GM19324 (cell line): Measurements from ENCODE around the gene PDE9A.

Experiments used
- ATAC-seq: cut with Tn5 transposase; IDR thresholded peaks from one replicate; pipeline ENCODE4 v1.9.1; 2021; ENCODE audit warnings: mild to moderate bottlenecking, moderate library complexity; ENCODE audit not compliant: unreplicated experiment, low FRiP score

PDE9A gene

DNA sequence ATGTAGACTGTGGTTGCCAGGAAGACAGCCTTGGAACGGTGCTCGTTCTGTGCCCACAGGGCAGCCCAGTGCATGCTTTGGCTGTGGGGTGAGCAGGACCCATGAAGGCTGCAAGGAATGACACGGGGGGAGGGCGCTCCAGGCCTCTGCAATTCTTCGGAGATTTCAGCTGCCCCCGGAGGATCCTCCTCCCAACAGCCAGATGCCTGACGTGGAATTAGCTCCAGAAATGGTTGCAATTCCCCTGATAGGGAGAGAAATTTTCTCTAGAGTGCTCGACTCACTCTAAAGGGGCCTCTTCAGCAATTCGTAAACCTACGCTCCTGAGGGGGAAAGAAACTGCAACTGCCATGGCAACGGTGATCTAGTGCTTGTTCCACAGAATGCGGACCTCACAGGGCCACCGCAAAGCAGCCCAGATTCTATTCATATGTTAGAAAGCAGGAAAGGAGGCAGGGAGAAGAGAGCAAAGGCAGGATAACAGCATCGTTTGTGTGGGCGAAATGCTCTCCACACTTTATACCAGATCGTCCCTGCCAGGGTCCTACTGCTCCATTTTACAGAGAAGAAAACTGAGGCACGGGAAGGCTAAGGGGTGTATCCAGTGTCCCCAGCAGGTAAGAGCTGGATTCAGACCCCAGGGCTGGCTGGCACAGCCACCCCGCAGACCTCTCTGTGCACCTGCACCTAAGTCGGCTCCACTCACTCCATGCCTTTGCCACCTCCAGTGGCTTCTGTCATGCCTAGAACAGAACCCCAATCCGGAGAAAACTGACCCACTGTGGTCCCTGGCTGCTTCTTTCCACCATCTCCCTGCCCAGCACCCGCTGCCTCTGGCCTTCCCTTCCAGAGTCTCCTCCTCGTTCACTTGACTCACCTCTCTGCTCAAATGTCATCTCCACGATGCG is 11.9 kb upstream of the PDE9A start:
- no peak for ATAC-seq

DNA sequence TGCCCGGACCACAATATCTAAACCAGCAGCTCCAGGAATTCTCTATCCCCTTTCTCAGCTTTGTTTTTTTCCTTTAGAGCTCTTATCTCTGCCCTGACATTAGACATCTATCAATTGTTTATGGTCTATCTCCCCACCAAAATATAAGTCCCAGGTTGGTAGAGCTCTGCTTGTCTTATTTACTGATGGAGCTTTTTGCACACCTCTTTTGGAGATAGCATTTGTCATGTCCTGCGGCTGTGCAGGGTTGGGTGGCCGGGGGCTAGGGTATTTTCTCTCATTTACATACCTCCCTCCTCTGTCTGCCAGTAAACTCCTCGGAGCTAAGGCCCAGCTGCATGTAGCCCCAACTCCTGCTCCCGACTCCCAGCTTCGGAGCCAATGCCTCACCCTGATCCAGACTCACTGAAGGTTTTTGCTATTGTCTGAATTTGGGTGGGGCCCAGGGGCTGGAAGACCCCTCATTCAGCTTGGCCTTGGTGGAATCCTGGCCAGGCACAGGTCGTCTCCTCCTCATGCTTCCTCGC is 11.1 kb upstream of the PDE9A start:
- ATAC-seq = no peak

DNA sequence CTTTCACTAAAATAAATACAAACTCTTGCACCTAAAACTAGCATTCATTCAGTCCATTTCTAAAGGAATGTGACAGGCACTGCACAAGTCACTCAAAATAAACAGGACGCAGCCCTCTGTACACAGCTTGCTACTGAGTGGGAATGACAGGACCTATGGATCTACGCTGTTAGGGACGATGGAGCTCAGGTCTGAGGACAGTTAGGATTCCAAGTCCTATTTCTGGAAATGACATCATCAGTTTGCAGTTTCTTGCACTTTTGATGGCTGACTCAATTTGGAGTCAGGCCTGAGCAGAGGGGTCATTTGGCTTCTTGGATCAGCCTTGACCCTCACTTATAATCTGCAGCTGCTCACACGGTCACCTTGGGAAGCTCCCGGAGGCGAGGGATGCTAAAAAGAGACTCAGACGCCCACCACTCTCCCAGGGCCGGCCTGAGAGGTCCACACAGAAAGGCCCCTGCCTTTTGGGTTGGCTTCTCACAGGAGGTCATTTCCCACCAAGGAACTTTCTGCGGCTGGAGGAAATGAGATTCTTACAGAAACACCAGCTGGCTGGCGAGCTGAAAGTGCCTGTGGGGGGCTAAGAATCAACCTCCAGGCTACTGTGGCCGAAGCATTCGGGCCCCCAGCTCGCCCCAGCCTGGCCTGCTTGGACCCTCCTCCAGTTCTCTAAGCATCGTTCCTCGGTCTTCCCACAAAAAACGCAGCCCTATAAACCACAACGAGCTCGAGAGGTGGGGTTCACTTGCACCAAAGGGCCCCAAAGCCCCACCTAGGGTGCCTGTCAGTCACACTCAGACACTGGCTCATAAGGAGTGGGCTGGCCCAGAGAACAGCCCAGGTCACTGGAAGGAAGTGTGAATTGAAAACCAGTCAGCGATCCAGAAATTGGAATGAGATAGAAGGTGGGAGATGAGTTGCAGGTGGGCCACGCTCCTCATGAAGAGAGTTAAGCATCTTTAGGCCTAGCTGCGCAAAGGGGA is 8.9 kb upstream of the PDE9A start:
- ATAC-seq = no peak

DNA sequence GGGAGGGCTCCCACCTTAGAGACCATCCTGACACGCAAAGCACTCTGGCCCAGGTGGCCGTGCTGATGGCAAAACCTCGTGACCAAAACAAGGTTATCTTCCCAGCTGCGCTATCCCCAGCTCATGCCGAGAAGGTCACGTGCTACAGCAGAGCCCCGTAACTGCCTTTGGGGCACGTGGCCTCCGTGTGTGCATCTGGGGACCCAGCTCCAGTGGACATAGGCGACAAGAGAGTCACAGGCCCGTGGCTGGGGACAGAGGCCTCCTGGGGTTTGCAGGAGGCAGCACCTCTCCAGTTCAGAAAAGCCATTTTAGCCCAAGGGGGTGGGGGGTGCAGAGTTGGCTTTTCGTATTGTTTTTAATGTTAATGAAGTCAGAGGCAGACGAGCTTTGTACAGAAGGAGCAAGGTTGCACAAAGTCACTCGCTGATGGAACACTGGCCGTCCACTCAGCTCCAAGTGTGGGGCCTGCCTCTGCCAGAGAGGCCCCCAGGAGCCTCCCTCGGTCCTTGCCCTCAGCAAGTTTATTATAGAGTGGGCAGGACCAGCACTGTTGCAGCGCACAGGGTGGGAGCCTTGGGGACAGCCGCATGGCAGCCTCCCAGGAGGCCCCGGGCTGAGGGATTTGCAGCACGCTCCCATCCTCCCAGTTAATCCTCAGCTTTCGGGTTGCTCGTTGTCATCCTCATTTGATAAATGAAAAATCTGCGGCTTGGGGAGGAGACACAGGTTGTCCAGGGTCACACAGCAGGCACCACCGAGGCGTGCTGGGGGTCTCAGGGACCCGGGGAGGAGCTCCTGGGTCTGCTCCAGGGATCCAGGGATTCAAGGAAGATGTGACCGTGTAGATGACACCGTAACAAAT is 8.0 kb upstream of the PDE9A start:
- ATAC-seq = no peak

DNA sequence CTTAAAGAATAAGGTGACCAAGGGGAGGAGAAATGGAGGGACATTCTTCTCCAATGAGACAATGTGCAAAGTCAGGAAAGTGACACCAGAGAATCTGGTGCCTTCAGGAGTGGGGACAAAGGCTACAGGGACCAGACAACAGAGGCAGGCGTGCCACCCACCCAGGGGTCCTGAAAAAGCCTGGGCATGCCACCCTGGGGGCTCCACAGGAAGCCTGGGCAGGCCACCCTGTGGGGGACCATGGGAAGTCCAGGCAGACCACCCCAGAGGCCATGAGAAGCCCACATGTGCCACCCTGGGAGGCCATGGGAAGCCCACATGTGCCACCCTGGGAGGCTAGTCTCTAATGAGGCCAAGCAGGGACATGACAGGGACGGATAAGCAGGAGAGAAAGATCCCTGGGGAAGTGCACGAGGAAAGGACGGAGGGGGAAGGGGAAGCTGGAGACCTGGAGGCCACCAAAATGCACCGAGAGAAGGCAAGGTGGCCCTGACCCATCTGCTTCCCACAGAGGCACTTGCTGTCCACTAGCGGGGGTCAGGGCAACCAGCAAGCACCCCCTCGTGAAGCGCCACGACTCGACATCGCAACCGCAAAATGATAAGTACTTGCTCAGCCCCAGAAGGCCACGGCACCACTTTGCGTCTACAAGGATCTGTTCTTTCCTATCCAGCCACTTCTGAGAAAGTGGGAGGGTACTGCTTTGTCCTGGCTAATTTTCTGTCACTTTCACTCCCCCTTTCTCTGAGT is 7.2 kb upstream of the PDE9A start:
- no peak for ATAC-seq

DNA sequence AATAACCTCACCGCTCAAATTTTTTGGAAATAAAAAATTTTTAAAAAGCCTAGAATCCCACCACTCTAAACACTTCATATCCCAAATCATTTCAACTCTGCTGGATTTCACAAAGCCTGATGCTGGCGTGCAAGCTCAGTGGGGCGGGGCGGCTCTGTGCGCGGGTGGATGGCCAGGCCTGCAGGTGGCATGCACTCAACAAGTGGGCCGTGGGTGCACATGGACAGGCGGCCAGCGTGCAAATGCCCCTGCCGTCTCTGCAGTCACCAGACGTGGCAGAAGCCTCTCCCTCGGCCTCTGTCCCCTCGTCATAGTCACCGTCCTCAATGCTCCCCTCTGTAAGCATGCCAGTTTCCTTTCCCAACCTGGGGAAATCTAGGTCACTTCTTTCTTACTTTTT is 6.6 kb upstream of the PDE9A start:
- no peak for ATAC-seq

DNA sequence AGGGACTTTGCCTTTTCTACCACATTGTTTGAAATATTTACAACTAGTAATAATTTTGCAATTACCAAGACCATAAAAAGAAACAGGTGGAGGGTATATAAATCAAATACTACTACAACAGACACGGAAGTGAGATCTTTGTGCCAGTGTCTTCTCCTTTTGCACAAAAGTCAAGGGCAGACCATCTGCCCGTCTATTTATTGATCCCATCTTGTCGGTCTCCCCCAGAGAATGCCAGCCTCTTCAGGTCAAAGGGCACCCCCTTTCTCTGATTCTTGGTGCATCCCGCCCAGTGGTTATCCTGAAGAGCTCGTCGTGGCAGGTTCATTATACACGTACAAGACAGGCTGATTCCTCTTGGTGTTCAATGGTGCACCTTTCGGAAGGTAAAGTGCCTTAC is 4.8 kb upstream of the PDE9A start:
- no peak for ATAC-seq

DNA sequence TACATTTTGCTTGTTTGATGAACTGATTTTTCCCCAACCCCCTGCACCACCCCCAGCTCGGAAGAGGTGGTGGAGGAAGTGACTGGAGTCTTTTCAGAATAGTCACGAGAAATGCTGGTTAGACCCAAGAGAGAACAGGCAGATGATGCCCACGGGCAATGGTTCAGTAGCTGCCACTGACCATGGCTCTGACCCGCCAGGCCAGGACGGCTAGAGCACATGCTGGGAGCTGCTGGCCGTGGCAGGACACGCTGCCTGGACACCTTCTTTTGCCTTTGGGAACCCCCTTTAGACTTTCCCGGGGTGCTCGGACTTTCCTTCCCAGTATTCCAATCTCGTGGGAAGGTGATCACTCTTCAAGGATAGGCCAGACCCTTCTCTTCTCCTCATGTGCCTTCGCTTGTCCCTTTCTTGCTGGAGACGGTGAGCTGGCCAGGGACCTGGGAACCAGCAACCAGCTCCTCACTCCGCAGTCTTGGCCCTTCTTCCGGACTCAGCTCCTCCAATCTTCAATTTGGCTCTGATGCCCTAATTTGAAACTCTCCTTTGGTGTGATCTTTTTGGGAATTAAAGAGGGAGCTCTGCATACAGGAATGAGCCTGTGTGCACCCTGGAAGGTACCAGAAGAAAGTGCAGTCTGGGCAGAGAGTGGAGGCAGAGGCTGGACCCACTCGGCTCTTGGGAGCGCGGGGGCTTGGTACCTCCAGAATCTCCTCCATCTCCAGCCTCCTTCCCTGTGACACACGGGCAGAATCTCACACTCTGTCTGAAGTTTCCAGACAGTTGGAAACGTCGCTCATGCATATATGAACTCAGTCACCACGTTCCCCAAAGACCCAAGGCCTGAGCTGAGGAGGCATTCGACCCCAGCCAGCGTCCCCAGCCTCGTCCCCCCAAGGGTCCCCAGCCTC is 4.0 kb upstream of the PDE9A start:
- no peak for ATAC-seq

DNA sequence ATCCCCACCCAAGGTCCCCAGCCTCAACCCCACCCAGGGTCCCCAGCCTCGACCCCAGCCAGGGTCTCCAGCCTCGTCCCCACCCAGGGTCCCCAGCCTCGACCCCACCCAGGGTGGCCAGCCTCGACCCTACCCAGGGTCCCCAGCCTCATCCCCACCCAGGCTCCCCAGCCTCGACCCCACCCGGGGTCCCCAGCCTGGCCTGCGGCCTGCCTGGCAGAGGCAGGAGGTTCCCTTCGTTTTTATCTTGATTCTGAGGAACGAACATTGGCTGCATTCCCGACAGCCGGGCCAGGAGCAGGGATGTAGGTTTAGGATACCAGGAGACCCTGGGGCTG is 3.4 kb upstream of the PDE9A start:
- ATAC-seq = no peak

DNA sequence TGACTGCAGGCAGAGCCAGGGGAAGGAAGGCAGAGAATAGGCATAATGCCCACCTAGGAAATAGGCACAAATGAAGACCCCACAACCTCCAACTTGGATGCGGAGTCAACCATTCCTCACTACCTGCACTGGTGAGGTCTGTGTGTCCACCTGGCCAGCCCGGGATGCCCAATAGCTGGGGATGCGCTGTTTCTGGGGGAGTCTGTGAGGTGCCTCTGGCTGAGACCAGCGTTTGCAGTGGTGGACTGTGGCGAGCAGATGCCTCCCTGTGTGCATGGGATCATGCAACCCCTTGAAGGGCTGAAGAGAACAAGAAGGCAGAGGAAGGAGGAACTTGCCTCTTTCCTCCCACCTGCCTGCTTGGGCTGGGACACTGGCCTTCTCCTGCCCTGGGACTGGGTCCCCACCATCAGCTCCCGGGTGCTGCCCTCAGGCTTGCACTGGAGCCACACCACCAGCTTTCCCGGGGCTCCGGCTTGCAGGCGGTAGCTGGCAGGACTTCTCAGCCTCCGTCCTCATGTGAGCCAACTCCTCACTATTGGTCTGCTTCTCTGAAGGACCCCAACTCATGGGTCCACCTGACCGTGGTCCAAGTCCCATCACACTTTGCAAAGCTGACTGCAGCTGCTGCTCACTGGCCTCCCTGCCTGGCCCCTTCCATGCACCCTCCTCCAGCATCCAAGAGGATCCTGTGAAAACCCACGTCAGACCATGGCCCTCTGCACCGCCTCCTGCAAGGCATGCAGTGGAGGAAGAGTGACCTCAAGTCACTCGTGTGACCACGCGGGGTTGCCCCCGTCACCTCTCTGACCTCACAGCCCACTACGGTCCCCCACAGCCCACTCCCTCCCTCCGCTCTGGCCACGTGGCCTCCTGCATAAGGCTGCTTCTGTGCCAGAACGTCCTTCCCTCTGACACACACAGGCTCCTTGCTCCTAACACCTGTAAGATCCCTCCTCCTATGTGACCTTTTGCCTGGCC is 2.7 kb upstream of the PDE9A start:
- no peak for ATAC-seq

DNA sequence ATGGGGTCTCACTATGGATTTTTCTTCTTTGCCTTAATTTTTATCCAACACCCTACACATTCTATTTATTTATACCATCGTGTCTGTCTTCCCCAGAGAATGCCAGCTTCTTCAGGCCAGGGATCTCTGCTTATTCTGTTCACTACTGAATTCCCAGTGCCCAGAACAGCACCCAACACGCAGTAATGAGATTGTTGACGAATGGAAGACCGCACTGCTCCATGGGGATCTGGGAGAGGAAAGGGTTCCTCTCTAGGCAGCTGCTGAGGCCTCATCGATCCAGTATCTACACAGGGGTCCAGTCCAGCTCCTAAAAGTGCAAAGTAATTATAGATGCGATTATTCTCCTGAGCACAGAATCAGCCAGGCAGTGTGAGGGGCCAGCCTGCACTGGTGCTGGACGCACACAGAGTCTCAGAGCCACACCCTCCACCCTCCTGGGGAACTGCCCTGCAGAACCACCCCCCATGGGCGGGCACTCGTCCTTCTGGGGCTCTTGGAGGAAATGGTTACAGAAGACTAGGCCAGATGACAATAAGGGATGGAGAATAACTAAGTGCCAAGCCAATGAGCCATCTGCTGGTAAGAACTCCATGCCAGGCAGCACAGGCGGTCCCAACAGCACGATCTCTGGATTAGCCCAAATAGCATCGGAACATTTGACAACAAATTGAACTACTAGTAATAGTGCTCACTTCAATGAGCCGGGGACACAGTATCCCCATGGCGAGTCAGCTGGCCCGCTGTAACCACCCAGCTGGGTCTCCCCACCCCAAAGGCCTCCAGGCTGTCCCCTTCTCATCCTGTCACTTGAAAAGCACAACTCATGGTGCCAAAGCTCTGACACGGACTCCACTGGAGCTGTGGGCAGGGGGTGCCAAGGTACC is 1.7 kb upstream of the PDE9A start:
- no peak for ATAC-seq

DNA sequence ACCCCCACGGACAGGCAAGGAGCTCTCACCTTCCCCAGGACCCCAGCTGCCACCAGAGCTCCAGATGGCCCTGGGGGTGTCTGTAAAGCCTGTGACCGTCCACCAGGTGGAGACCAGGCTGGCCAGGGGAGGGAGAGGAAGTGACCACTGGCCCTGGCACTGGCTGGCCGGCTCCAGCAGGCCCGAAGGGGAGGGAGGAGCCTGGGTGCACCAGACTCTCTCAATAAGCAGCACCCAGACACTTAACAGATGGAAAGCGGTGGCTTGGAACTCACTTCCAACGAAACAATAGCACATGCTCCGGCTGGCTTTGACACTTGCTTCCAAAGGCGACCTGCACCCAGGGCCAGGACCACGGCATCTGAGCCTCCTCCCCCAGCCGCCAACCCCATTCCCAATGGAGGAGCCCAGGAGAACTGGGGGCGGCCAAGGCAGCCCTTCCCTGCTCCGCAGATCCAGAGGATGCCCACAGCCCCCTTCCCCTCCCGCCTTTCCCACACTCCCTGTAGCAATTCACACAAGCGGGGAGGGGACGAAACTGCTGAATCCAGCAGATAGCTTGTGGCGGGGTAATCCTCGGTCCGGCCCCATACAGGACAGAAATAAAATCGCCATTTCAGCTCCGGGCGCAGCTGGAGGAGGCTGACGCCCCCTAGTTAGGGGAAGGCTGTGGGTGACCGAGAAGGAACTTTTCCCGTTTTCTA is 742 bp upstream of the PDE9A start:
- no peak for ATAC-seq

DNA sequence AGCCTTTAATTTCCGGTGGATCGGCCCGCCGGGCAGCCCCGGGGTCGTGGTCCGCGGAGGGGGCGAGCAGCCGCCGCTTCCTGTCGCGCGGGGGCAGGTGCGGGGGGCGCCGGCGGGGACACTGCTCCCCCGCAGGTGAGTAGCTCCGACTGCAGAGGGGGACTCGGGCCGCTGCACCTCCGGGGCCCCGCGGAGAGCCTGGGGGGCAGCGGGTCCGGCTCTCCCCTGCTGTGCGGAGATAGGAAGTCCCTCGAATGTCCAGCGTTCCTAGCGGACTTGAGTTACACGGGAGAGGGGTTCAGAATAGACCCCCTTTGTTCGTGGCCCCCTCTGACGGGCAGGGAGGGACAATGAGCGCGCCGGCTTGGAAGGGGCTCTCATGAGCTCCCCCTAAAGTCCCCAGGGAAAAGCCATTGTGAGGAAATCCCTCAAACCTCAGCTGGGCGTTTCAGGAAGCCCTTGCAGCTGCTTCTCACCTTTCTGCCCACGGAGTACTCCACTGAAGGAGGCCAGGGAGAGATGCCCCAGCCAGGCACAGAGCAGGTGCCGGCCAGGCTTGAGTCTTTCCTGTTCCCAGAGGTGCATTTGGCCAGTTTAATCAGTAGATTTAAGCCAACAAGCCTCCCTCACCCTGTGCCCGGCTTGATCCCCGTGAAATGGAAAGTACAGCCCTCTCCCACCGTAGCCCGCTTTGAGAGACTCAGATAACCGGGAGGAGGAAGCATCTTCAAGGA is 925 bp downstream of the PDE9A start:
- ATAC-seq = no peak

DNA sequence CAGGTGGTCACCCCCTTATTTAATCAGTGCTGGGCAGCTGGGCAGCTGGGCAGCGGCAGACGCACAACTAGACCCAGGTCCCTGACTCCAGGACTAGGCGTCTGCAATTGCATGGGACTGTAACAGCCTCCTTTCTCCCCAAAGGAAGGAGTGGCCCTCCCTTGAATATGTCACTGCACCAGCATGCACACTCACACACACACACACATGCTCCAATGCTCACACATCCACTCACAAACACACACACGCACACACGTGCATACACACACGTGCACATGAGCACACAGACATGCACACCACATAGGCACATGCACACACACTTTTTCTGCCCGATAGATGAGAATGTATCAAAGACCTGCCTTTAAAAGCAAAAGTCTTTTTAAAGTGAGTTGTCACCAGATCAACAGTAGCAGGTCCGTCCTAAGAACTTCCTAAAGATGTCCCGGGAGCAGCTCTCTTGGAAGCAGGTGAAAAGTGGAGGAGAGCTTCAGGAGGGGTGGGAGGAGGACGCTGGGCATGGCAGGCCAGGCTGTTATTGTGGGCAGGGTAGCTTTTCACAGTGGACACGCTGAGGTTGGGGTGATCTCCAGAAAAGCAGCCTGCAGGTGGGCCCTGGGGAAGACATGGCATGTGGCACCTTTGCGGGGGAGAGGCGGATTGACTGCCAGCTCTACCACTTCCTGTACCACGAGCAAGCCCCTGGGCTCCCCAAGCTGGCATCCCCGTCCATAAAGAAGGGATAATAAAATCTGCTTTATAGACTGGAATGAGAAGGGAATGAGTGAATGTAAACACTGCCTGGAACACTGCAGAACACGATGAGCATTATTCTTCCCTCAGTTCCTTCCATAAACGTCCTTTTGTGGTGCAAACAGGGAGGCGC is 1.7 kb downstream of the PDE9A start:
- ATAC-seq = no peak
